Activated naive CD8-positive, alpha-beta T cell treated with anti-CD3 and anti-CD28 coated beads, Interleukin-2, amount 50 U/mL, for 24 hours (primary cell): ENCODE results near the gene COL5A1.
A peak's percentile ranks its signal among the peaks of the same experiment; 100 is the strongest.

ENCODE experiments used
- ATAC-seq: fragments of 150-1000 bp; cut with Tn5 transposase; one replicate; pipeline ENCODE4 v1.10.0; 2021
- DNase-seq: peaks from one replicate; pipeline ENCODE4 v3.0.0; 2021
- H3K27ac Mint-ChIP-seq: one replicate; pipeline ENCODE4 v1.8.0; 2021; ENCODE audit warnings: mild to moderate bottlenecking, mixed read lengths
- H3K27me3 Mint-ChIP-seq: one replicate; pipeline ENCODE4 v1.8.0; 2021; ENCODE audit warnings: mixed read lengths
- H3K36me3 Mint-ChIP-seq: one replicate; pipeline ENCODE4 v1.8.0; 2021; ENCODE audit warnings: low read depth, mixed read lengths
- H3K4me1 Mint-ChIP-seq: one replicate; pipeline ENCODE4 v1.8.0; 2021; ENCODE audit warnings: mixed read lengths
- H3K4me3 Mint-ChIP-seq: one replicate; pipeline ENCODE4 v1.8.0; 2021; ENCODE audit warnings: mild to moderate bottlenecking, moderate library complexity, mixed read lengths
- H3K9me3 Mint-ChIP-seq: one replicate; pipeline ENCODE4 v1.8.0; 2021; ENCODE audit warnings: mixed read lengths

Gene COL5A1

DNA sequence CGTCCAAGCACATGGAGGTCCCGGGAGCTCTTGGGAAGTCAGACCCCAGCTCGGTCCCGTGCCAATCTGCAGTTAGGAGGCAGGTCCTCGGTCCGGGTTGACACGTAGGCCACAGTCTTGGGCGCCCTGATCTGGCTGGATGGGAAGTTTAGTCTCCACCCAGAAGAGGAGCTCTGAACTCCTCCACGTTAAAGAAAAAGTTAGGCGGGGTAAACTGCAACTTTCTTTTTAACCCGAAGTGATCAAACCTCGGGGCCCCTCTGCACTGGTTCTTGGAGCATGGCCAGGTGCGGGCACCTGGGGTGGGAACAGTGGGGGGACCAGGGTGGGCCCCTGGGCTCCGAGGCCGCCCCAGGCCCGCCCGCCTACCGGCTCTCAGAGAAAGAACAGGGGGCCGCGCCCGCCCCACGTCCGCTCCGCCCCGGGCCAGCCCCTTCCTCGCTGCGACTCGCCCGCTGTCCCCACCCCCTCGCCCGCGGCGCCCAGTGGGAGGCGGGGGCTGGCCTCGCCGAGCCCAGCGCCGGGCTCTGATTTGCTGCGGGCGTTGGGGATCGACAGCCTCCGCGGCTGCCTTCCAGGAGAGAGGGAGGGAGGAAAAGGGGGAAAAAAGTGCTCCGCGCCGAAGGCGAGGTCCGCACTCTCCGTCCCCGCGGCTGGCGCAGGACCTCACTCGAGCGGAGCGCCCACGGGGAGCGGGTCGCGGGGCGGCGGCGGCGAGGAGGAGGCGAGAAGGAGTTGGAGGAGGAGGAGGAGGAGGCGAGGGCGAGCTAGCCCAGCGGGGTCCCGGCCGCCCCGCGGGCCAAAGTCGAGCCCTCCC, at the start of gene COL5A1:
COL5A1 (plus strand) TSS at position 631 of the 817 bp plus-strand sequence. CDS start 385 bp downstream, outside the sequence.
- ATAC-seq (peak; percentile 35), DNase-seq (peak; percentile 29)
- H3K4me1 Mint-ChIP-seq: no peaks in the 10 kb centered on the region
- H3K27me3 Mint-ChIP-seq: peaks cover 24% of the 10 kb centered on the region
- H3K9me3 Mint-ChIP-seq: no peaks in the 10 kb centered on the region
- no peak within 1 kb of the TSS for H3K27ac Mint-ChIP-seq
- H3K36me3 Mint-ChIP-seq: no peaks in the 10 kb centered on the region
- H3K4me3 Mint-ChIP-seq: no peak within 1 kb of the TSS

DNA sequence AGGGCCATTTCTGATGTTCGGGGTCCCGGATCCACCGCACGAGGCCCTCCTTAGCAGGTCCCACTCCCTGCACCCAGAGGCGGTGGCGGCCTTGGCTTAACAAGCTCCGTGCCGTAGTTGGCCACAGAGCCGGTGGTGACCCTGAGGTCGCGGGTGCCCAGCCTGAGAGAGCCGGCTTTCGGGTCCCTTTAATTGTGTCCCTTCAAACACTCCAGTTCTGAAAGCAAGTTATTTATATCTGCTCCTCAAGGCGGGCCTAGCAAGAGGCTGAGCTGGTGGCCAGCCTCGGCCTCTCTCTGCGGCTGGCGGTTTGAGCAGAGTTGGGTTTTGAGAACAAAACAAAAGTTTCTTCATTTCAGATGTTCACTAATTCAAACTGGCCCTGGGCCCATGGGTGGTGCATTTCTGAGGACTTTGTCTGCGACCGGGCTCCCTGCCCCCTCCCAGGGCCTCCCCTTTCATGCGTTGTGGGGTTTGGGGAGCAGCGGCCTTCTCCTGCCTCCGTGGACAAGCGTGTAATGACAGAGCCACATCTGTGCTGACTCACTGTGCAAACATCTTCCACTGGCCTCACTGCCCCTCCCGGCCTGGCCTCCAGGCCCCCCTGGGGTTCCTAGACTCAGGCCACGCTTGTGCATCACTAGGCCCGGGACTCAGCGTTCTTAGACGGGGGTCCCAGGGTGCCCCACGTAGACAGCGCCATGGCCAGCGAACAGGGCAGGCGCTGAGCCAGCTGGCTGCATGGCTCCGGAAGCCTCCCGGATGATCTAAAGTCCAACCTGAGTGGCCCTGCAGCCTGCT, 49.4 kb upstream of the COL5A1 start:
- Mint-ChIP-seq H3K4me3 (no peak overlapping the region), H3K27ac (no peak overlapping the region), H3K36me3 (no peaks in the 10 kb centered on the region), H3K27me3 (peaks cover 2% of the 10 kb centered on the region), H3K9me3 (no peaks in the 10 kb centered on the region), H3K4me1 (no peaks in the 10 kb centered on the region)
- ATAC-seq (no peak), DNase-seq (no peak)

DNA sequence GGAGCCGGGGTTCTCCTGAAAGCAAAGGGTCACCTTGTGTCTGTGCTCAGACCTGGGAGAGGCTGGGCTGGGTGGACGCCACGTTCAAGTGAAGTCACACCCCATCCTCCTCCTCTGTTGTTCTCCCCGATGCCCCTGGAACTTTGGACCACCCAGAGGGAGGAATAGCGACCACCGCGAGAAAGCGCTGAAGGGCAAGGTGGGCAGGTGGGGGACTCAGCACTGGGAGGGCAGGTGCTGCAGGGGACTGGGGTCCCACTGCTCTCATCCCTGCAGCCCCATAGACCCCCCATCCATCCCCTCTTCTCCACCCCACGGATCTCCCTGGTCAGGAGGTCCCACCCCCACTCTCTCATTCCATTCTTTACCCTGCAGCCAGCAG, 48.8 kb upstream of the COL5A1 start:
- Mint-ChIP-seq H3K4me1 (no peaks in the 10 kb centered on the region), H3K9me3 (no peaks in the 10 kb centered on the region), H3K27ac (no peak overlapping the region), H3K27me3 (peaks cover 2% of the 10 kb centered on the region), H3K36me3 (no peaks in the 10 kb centered on the region), H3K4me3 (no peak overlapping the region)
- no peak for DNase-seq
- ATAC-seq: no peak

DNA sequence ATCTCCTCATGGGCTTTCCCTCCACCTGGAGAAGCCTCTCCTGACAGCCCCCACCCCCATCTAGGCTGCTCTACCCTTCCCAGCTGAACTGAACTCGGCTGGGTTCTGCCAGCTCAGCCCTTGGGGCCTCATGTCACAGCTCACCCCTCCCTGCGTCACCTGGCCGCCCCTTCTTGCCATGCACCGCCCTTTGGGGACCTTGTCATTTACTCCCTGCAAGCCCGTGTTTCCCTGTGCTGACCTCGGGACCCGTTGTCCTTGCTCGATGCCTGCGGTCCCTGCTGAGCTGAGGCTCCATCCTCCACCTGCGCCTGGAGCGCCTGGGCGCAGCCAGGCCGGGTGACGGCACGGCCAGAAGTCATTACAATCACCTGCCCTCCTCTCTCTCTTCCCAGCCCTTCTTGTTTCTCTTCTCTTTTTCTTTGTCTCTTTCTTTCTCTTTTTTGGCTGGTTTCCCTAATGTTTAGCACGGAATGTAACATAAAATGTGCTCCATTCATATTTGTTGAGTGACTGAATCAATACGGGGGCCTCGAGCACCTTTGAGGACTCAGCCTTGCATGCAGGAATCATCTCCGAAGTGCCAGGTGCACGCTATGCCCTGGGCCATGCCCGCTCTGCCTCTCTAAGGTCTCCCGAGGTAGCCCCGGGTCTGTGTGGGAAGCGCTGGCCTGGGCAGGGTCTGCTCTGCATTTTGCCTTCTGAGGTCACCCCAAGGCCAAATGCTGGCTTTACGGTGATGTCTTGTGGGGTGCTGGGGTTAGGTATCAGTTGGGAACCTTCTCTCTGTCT, 48.1 kb upstream of the COL5A1 start:
- Mint-ChIP-seq H3K4me3 (no peak overlapping the region), H3K4me1 (no peaks in the 10 kb centered on the region), H3K9me3 (no peaks in the 10 kb centered on the region), H3K27me3 (peaks cover 2% of the 10 kb centered on the region), H3K27ac (no peak overlapping the region), H3K36me3 (no peaks in the 10 kb centered on the region)
- DNase-seq (no peak), ATAC-seq (no peak)

DNA sequence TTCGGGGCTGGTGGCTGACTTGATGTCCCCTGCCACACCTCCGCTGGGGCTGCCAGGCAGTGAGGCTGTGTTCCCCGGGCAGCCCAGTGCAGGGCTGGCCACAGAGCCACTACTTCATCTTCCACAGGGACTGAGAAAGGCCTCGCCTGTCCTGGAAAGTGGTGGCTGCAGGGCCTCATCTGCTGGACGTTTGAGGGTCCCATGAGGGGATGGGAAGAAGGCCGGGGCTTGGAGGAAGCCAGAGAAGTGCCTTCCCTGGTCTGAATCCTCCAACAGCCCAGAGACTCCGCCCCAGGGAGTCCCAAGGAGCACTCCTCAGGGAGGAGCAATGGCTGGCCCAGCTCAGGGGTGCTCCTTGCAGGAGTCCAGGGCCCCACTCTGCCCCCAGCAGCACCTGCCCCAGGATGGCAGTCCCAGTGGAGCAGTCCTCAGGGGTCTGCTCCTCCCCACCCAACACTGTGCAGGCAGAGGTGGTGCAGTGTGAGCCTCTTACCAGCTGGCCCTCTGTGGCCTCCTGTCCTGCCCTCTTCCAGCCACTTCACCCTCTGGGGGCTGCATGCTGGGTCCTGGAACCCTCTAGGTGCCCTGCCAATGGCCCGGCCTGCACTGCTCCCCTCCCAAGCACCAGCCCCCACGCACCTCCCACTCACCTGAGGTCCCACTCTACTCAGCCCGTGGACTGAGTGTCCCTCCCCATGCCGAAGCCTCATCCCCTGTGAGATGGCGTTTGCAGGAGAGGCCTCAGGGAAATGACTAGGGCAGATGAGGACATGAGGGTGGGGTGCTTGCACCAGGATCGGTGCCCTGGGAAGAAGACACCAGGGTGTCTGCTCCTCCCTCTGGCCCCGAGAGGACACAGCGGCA, 47.3 kb upstream of the COL5A1 start:
- ATAC-seq (no peak), DNase-seq (no peak)
- no peak overlapping the region for H3K27ac Mint-ChIP-seq
- H3K36me3 Mint-ChIP-seq: no peaks in the 10 kb centered on the region
- no peaks in the 10 kb centered on the region for H3K4me1 Mint-ChIP-seq
- no peaks in the 10 kb centered on the region for H3K9me3 Mint-ChIP-seq
- no peak overlapping the region for H3K4me3 Mint-ChIP-seq
- peaks cover 2% of the 10 kb centered on the region for H3K27me3 Mint-ChIP-seq

DNA sequence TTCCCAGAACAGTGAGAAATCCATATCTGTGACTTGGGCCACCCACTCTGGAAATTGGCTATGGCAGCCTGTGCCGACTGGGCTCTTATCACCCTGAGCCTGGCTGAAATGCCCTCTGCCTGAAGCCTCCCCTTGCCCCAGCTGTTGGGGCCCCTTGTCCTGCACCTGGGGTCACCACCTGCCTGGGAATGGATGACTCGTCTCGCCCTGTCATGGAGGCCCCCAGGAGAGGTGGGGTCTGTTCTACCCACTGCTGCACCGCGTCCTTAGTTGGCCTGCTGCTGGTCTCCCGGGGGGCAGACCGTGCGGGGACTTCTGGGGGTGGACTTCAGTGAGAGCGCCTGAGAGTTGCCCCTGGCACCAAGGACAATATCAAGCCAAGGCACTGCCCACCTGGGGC, 46.6 kb upstream of the COL5A1 start:
- Mint-ChIP-seq H3K4me1 (no peaks in the 10 kb centered on the region), H3K36me3 (no peaks in the 10 kb centered on the region), H3K9me3 (no peaks in the 10 kb centered on the region), H3K4me3 (no peak overlapping the region), H3K27ac (no peak overlapping the region), H3K27me3 (no peaks in the 10 kb centered on the region)
- no peak for DNase-seq
- ATAC-seq: no peak

DNA sequence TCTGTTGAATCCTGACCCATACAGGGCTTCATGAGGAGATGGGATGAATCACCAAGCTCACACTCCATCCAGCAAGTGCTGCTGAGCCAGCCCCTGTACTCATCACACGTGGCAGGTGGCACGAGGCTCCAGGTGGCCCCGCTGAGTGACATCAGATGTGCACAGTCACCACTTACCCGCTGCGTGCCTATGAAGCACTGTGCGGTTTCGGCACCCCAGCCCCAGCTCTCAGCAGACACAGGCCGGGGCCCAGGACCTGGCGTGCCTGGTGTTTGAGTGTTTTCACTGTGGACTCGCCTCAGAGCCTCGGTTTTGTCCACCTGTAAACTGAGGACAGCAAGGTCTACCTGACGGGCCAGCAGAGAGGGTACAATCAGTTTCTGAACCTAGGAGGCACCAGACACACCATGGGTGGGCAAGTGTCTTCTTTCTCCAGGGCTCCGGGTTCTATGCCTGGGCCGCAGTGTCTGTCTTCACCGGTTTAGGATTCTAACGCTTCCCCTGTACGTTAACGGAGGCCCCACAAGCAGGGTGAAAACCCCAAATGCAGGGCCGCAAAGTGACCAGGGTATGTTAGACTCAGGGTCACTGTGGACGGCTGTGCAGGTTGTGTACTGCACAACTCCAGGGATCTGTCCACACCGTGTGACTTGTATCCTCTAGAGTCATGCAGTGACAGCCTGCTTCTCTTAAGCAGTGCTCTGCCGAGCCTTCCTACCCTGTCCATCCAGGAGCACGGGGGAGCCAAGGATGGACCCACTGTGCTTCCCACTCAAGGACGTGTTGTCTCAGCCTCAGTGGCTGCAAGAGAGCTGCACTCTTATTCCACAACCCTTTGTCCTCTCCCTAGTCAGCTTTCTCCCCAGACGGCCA, 44.3 kb upstream of the COL5A1 start:
- H3K9me3 Mint-ChIP-seq: no peaks in the 10 kb centered on the region
- H3K36me3 Mint-ChIP-seq: no peaks in the 10 kb centered on the region
- no peaks in the 10 kb centered on the region for H3K4me1 Mint-ChIP-seq
- no peak overlapping the region for H3K4me3 Mint-ChIP-seq
- no peak overlapping the region for H3K27ac Mint-ChIP-seq
- ATAC-seq: no peak
- no peak for DNase-seq
- no peaks in the 10 kb centered on the region for H3K27me3 Mint-ChIP-seq

DNA sequence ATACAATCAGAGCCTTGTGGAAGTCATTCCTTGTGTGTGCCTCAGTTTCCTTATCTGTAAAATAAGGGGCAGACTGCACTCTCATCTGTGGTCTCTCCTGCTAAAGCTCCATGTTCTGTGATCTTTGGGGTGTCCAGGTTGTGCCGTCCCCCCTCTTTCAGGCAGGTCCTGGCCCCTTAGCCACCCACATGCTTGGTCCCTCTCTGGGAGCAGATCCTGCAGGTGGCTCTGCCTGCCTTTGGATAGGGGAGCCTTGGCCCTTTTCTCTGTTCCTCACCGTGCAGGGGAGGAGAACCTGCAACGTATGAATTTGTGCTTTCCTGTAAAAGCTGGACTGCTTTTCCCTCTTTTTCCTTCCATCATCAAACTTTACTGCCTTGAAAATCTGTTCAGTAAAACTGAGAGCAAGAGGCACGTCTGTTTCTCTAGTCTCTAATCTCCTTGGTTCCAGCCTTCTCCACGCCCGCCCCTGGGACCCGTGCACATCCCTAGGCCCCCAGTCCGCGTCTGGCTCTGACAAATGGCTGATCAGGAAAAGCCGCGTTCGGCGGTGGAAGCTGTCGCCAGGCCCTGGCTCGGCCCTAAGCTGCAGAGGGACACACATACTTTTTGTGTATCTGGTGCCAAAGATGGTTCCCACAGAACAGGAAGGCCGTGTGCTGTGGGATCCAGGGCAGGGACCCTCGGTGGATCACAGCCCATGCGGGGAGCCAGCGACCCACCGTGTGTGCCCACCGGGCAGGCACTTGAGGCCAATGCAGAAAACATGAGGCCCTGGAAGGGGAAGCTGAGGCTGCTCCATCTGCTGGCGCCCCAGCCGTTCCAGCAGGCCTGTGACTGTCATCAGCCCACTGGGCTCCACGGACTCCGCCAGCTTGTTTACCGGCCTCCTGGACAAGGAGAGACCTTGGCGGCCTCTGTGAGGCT, 43.4 kb upstream of the COL5A1 start:
- no peak overlapping the region for H3K27ac Mint-ChIP-seq
- no peaks in the 10 kb centered on the region for H3K27me3 Mint-ChIP-seq
- no peaks in the 10 kb centered on the region for H3K36me3 Mint-ChIP-seq
- no peak for ATAC-seq
- no peaks in the 10 kb centered on the region for H3K9me3 Mint-ChIP-seq
- H3K4me3 Mint-ChIP-seq: no peak overlapping the region
- no peak for DNase-seq
- H3K4me1 Mint-ChIP-seq: no peaks in the 10 kb centered on the region

DNA sequence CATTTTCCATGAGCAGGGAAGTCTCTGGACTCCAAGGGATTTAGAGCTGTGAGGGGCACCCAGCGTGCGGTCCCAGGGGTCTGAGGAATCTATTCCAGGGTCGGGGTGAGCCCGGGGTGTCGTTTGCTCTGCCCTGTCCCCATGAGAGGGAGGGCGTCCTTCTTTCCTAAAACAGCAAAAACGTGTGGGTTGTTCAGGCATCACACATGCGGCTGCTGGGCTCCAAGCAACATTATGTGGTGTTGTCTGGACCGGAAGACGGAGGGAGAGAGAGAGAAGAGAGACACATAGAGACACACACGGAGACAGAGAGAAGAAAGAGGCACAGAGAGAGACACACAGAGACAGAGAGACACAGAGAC, 42.7 kb upstream of the COL5A1 start:
- ATAC-seq (no peak), DNase-seq (no peak)
- no peak overlapping the region for H3K27ac Mint-ChIP-seq
- H3K27me3 Mint-ChIP-seq: no peaks in the 10 kb centered on the region
- H3K36me3 Mint-ChIP-seq: no peaks in the 10 kb centered on the region
- no peaks in the 10 kb centered on the region for H3K9me3 Mint-ChIP-seq
- H3K4me3 Mint-ChIP-seq: no peak overlapping the region
- H3K4me1 Mint-ChIP-seq: no peaks in the 10 kb centered on the region

DNA sequence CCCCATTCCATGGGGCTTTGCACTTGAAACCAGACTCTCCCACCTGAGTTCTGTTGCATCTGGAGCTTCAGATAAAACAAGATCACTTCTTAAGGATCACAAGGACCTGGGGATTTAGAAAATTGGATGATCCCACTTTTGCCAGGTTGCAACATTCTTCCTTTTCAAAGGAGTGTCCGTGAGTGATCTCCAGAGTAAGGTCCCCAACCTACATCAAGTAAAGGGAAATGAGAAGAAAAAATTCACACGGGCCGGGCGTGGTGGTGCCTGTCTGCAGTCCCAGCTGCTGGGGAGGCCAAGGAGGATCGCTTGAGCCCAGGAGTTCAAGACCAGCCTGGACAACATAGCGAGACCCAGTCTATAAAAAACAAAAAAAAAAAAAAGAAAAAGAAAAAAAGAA, 41.2 kb upstream of the COL5A1 start:
- Mint-ChIP-seq H3K27ac (no peak overlapping the region), H3K4me1 (no peaks in the 10 kb centered on the region), H3K36me3 (no peaks in the 10 kb centered on the region), H3K27me3 (no peaks in the 10 kb centered on the region), H3K9me3 (no peaks in the 10 kb centered on the region), H3K4me3 (no peak overlapping the region)
- DNase-seq (no peak), ATAC-seq (no peak)

DNA sequence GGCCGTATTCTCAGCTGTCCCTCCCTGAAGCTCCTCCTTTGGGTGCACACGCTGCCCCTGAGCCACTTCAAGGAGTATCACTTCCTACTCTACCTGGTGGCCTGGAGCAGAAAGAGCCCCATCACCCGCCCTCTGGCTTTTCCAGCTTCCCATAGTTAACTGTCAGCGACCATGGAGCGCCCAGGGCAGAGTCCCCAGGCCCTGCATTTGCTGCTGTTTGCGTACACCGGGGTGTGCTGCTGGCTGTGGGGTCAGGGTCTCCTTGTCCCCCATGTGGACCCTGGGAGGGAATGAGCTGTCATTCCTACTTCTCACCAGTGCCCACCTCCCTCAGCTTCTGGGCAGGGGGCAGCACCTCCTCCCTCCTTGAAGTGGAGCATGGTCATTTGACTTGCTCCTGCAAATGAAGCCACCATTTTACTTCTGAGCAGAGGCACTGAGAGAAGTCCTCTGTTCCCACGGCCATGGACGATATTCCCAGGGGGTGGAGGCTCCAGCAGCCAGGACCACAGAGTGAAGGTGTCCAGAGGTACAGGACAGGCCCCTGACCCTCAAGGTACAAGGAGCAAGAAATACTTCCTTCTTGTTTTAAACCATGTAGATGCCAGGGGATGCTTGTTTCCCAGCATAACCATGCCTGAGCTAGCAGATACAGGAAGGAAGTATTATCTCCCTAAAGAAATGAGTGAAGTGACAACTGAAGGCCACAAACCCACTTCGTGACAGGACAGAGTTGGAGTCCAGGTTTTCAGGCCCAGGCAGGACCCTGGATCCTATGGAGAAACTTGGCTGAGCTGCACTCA, 40.6 kb upstream of the COL5A1 start:
- Mint-ChIP-seq H3K36me3 (no peaks in the 10 kb centered on the region), H3K4me3 (no peak overlapping the region), H3K27me3 (no peaks in the 10 kb centered on the region), H3K9me3 (no peaks in the 10 kb centered on the region), H3K27ac (no peak overlapping the region), H3K4me1 (no peaks in the 10 kb centered on the region)
- ATAC-seq: no peak
- DNase-seq: no peak

DNA sequence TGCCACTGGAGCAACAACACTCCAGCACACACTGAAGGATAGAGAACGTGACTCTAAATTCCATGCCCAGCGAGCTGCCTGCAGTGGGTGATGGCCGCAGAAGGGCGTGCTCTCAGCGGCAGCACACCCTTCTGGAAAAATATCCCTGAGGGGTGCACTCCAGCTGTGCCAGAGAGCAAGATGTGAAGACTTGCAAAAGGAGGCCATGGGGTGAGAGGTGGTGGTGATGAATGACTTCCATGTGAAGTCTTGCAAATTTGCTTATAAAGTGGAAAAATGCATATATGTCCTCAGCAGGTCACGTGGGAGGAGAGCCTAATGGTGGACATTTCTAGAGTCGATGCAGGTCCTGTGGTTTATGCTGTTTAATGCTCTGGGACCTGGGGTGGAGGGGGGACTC, 39.8 kb upstream of the COL5A1 start:
- ATAC-seq: no peak
- no peak overlapping the region for H3K4me3 Mint-ChIP-seq
- DNase-seq: no peak

More for the DNA sequence above, 39.8 kb upstream of the COL5A1 start:
- Mint-ChIP-seq H3K27me3 (no peaks in the 10 kb centered on the region), H3K27ac (no peak overlapping the region), H3K36me3 (no peaks in the 10 kb centered on the region), H3K9me3 (no peaks in the 10 kb centered on the region), H3K4me1 (no peaks in the 10 kb centered on the region)
